Bladder microvascular endothelial cell (primary cell): ENCODE results near the gene RABGEF1. TPM values are rescaled to one million over a fixed set of nuclear protein-coding genes. Genes with fewer than 3 reads are reported as not detected.

ENCODE experiments used
- total RNA-seq: library from RNA; depleted of rRNA; stranded (reverse); fragments of >200 nt; gene quantifications from 2 replicates; pipeline ENCODE4 v1.2.3, GENCODE V29; 2014

Gene RABGEF1
- total RNA-seq, result 13.4 and 18.0 TPM in 2 replicates

DNA sequence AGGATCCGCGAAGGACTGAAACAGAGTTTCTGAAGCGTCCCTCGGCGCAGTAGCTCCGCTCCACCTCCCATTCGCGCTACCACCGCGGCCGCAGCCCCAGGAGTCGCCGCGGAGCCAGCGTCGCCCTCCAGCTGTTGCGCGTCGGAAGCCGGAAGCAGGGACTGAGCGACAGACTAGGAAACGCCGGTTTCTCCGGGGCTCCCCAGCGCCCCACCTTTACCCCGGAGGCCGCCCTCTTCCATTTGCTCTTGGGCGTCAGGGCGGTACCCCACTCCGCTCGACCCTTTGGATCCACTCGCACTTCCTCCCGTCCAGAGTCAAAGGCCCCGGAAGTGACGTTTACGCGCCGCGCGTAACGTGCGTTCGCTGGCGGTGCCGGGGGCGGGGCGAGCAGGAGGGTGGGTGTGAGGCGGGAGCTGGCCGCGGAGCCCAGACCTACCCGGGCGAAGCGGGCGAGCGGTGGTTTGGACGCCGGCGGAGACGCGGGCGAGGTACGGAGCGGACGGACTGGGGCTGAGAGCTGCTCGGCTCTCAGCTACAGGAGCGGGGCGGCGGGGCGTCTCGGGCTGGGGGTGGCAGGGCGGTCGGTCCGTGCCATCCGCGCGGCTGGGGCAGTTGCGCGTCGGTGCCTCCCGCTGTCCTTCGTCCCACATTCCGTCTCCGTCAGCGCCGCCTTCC lies at the start of gene RABGEF1:
Gene RABGEF1 (plus strand): TSS at position 432 of the 678 bp plus-strand sequence. CDS start 31,167 bp downstream, outside the sequence.

Other genes starting within 250 kb of the RABGEF1 start
- gene KCTD7, start 111.9 kb upstream of the RABGEF1 start, total RNA-seq, result 4.4 and 8.2 TPM in 2 replicates
- gene TMEM248, start 180.5 kb downstream of the RABGEF1 start, total RNA-seq, result 36.1 and 84.0 TPM in 2 replicates